ENCODE data around the gene EPHA6.
"Not testable (repeated sequence)": the region's sequence is repeated elsewhere in the genome, so short reads cannot be mapped to it uniquely, and the experiment has no call there.

EPHA6 gene

GRCh38 chr3:97479740-97480139, 665.3 kb downstream of the EPHA6 start:
- DNase-seq: no peak

GRCh38 chr3:97480696-97481289, 666.4 kb downstream of the EPHA6 start:
- DNase-seq: not testable (repeated sequence)

GRCh38 chr3:97481416-97481815, 667.0 kb downstream of the EPHA6 start:
- no peak for DNase-seq

GRCh38 chr3:97485206-97485605, 670.8 kb downstream of the EPHA6 start:
- DNase-seq: no peak

DNA sequence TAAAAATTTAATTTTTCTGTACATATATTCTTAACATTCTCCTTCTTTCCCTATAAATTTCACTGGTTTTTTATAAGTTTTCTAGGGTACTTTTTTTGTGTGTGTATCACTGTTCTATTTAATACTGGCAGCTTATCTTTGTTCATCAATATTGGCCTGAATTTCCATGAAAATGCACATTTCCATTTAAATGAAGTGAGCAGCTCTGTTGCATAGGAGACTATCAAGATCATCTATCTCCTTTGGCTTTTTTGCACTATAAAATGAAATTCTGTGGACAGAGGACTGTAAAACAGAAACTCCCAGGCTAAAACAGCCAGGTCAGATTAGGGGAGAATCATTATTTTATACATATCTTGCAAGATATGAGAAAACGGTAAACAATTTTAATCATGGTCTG, 673.2 kb downstream of the EPHA6 start:
- no peak for DNase-seq

DNA sequence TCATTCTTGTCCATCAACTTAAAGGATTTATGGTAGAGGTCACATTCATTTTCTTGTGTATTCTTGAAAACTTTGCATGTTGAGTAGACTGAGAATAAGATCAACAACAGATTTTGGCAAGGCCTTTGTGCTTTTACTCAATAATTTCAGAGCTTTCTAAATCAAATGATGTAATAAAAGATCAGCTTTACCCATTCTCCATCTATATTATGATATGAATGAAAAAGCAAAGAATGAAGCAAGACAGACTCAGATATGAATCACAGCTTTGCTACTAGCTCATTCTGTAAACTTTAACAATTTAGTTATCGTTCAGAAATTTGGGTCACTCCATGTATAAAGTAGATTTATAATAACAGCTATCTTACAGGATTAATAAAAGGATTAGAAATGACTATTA, 674.3 kb downstream of the EPHA6 start:
- DNase-seq: no peak

GRCh38 chr3:97495896-97496295, 681.5 kb downstream of the EPHA6 start:
- DNase-seq: no peak

- DNase-seq: no peak
These were observed 682.7 kb downstream of the EPHA6 start for GRCh38 chr3:97497138-97497537.

- DNase-seq: no peak
These were observed 690.1 kb downstream of the EPHA6 start for GRCh38 chr3:97504463-97504862.

GRCh38 chr3:97510795-97511194, 696.4 kb downstream of the EPHA6 start:
- no peak for DNase-seq

DNA sequence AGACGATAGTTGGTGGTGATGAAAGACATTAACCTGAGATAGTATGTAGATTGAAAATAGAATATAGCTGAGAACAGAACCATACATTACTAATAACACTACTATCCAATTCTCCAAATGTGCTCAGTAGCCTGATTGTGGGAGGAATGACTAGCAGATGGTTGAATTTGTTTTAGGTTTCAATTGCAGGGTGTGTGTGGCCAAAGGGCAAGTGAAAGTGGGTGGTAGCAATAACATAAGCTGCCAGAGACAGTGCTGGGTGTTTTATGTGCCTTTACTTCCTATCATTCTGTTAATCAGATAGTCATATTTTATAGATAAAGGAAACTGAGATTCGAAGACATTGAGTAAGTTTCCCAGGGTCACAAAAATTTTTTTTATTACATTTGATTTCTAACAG, 700.7 kb downstream of the EPHA6 start:
- DNase-seq: no peak

DNA sequence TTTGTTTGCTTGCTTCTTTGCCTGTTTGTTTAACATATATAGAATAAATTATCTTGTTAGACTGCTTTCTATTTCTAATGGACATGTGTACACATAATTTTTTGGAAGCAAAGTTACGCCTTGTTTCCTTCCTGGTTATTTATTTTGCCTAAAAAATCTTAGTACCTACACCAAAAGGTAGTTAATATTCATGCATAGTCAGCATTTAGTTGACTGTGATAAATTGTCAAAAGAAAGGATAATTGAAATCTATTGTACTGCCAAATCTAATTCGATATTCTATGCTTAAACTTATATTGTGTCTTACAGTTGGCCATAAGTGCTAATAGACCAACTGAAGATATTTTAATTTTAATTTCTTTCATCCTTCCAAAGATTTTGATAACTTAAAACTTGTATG, 716.3 kb downstream of the EPHA6 start:
- no peak for DNase-seq

- not testable (repeated sequence) for DNase-seq
These were observed 733.2 kb downstream of the EPHA6 start for GRCh38 chr3:97547573-97547972.

GRCh38 chr3:97550408-97550807, 736.0 kb downstream of the EPHA6 start:
- DNase-seq: no peak

GRCh38 chr3:97552186-97552585, 737.8 kb downstream of the EPHA6 start:
- DNase-seq: no peak

DNA sequence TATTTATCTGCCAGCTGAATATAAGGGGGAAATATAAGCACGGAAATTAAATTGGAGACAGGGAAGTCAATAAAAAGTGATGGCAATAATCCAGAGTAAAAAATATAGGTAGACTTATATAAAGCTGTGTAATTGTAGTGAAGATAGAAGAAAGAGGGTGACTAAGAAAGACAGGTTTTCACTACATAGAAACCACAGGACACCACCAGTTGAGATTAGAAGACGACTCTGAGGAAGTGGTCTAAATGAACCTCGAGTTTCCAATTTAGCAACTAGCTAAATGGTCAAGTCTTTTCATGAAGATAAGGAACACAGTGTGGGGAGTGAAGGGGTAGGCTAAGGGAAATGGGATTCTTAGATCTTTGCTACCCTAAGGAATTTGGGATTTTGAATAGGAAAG, 761.3 kb downstream of the EPHA6 start:
- DNase-seq: no peak

DNA sequence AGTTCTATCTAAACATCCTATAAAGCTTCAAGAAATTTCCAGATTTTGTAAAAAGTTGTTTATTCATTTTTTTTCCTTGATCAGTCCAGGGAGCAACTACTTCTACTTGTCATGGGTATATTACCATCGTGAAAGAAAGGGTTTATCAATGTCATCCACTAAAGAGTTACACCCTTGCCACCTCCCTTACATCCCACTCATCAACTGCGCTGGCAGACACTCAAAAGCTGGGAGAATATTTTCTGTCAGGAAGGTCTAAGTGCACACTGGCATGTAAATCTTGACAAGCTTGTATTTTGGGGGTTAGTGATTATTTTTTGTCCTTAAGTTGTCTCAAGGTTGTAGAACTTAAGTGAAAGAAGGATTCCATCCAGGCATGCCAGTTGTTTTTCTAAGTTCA, 761.8 kb downstream of the EPHA6 start:
- DNase-seq: no peak

DNA sequence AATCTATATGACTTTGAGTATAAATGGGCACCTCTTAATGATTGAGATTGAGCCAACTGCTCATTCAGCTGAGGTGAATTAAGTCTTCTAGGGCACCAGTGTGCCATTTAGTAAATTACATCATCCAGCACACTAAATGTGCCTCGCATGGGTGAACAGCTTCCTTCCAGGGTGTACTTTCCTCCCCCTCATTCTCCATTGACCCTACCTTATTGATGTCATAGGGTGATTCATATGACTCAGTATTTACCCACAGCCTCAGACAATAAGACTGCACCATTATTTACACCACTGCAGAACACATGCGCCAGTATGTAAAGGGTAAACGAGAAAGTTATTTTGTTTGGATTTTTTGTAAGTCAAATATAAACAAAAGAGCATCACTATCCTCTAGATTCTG, 765.0 kb downstream of the EPHA6 start:
- no peak for DNase-seq

DNA sequence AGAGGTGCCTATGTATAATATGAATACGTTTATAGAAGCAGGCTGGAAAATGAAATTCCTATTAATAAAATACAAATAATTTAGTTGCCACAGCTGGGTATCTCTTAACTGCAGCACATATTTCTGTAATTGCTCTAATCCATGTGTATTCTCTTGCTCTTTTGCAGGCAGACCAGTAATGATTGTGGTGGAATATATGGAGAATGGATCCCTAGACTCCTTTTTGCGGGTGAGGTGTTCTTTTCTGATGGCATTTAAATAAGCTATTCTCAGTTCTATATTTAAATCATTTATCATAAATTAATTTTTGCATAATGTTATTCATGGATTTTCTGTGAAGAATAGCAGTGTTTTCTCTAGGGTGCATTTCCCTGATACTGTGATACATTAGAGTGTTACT, 796.2 kb downstream of the EPHA6 start:
- no peak for DNase-seq

DNA sequence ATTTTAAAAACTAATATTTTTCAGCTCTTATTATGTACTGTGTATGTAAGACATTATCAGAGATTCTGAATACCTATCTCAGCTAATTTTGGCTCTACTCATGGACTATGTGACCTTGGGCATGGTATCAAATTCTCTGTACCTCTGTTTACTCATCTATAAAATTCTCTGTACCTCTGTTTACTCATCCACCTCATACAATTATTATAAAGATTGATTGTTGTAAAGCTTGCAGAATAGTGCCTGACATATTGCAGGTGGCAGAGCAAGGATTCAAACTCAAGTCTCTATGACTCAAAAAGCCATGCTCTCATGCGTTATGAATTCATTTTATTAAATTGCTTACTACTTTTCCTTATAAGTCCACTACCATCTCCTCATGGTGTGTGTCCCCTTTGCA, 798.2 kb downstream of the EPHA6 start:
- no peak for DNase-seq

DNA sequence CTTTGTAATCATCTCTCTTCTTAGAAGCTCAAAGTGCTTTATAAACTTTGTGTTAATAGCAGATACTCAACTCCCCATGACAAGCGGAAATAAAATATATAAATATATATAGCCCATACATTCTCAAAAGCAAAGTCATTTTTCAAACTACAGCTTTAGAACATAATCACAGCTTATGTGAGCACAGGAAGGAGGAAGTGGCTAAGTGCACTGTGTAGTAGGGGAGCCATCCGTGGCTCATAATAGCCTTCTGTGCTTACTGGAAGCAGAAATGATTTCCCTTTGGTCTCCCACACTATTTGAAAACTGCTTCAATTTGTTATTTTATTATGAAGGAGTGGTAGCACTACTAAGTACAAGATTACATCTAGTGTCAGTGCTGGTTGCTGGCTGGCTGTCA, 798.7 kb downstream of the EPHA6 start:
- no peak for DNase-seq

DNA sequence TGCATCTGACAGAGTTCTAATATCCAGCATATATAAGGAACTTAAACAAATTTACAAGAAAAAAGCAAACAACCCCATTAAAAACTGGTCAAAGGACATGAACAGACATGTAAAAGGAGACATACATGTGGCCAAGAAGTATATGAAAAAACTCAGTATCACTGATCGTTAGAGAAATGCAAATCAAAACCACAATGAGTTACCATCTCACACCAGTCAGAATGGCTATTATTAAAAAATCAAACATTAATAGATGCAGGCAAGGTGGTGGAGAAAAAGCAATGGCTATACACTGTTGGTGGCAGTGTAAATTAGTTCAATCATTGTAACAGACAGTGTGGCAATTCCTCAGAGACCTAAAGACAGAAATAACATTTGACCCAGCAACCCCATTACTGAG, 806.1 kb downstream of the EPHA6 start:
- DNase-seq: not testable (repeated sequence)

GRCh38 chr3:97636465-97636864, 822.1 kb downstream of the EPHA6 start:
- DNase-seq: no peak

- no peak for DNase-seq
These were observed 832.5 kb downstream of the EPHA6 start for GRCh38 chr3:97646932-97647331.

- DNase-seq: no peak
These were observed 833.1 kb downstream of the EPHA6 start for GRCh38 chr3:97647441-97647982.

Data from C1 segment of cervical spinal cord (tissue), 14 donors.